Measurements from ENCODE around the gene RRP1.

Gene RRP1

GRCh38 chr21:43801006-43801783 is 11.8 kb downstream of the RRP1 start:
- DNase-seq (ENCODE audit: low read depth, low spot score): no peak

GRCh38 chr21:43802713-43803313 is 13.4 kb downstream of the RRP1 start:
- no peak for DNase-seq (ENCODE audit: low read depth, low spot score)

- DNase-seq (ENCODE audit: low read depth, low spot score): no peak
Measured at GRCh38 chr21:43803558-43804300, 14.4 kb downstream of the RRP1 start.

- no peak for DNase-seq (ENCODE audit: low read depth, low spot score)
Measured at GRCh38 chr21:43805275-43805800, 16.0 kb downstream of the RRP1 start.

GRCh38 chr21:43806017-43806710 is 16.8 kb downstream of the RRP1 start:
- DNase-seq (ENCODE audit: low read depth, low spot score): no peak

GRCh38 chr21:43808367-43808766 is 19.0 kb downstream of the RRP1 start:
- DNase-seq (ENCODE audit: low read depth, low spot score): no peak

GRCh38 chr21:43808832-43809251 is 19.5 kb downstream of the RRP1 start:
- DNase-seq (ENCODE audit: low read depth, low spot score): no peak

- DNase-seq (ENCODE audit: low read depth, low spot score): no peak
Measured at GRCh38 chr21:43809346-43809799, 20.0 kb downstream of the RRP1 start.

- DNase-seq (ENCODE audit: low read depth, low spot score): no peak
Measured at GRCh38 chr21:43809853-43810504, 20.6 kb downstream of the RRP1 start.

GRCh38 chr21:43810505-43811261 is 21.3 kb downstream of the RRP1 start:
- DNase-seq (ENCODE audit: low read depth, low spot score): no peak

GRCh38 chr21:43811262-43812105 is 22.1 kb downstream of the RRP1 start:
- DNase-seq (ENCODE audit: low read depth, low spot score): no peak

- DNase-seq (ENCODE audit: low read depth, low spot score): no peak
Measured at GRCh38 chr21:43812139-43812821, 22.9 kb downstream of the RRP1 start.

GRCh38 chr21:43812957-43813655 is 23.7 kb downstream of the RRP1 start:
- no peak for DNase-seq (ENCODE audit: low read depth, low spot score)

- DNase-seq (ENCODE audit: low read depth, low spot score): no peak
Measured at GRCh38 chr21:43813656-43813980, 24.2 kb downstream of the RRP1 start.

GRCh38 chr21:43814215-43815106 is 25.1 kb downstream of the RRP1 start:
- no peak for DNase-seq (ENCODE audit: low read depth, low spot score)

GRCh38 chr21:43815107-43815613 is 25.8 kb downstream of the RRP1 start:
- DNase-seq (ENCODE audit: low read depth, low spot score): no peak

- DNase-seq (ENCODE audit: low read depth, low spot score): no peak
Measured at GRCh38 chr21:43815991-43816390, 26.6 kb downstream of the RRP1 start.
